Daoy (cell line): ENCODE measurements around the gene KCND3. TPM values are rescaled to one million over a fixed set of nuclear protein-coding genes. Genes with fewer than 3 reads are reported as not detected.

Experiments used
- DNase-seq: peaks from one replicate; pipeline ENCODE4 v3.0.0-alpha.2; 2015; ENCODE audit warnings: low read depth
- total RNA-seq: library from RNA; depleted of rRNA; stranded (reverse); fragments of >200 nt; shearing (Covaris generic); gene quantifications from 2 replicates; pipeline ENCODE4 v1.2.3, GENCODE V29; 2014

Gene KCND3
- total RNA-seq, 1 experiment from 2014 or later, result not detected

DNA sequence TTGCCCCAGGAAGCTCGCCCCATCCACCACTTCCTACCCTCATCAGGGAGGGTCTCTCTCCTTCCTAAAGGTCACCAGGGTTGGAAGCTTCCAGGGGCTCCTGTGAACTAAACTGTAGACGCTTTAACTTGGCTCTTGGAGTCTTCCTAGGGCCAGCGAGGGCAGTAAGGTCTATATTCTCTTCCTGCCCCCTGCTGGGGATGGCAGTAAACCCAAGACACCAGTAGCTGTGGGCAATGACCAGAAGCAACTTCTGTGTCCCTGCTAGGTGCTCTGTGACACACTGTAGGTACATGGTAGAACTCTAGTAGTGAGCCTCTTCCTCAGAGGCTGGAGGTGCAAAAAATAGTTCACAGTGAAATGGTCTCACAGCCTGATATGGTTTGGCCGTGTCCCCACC, 30.0 kb downstream of the KCND3 start:
- DNase-seq, result no peak

DNA sequence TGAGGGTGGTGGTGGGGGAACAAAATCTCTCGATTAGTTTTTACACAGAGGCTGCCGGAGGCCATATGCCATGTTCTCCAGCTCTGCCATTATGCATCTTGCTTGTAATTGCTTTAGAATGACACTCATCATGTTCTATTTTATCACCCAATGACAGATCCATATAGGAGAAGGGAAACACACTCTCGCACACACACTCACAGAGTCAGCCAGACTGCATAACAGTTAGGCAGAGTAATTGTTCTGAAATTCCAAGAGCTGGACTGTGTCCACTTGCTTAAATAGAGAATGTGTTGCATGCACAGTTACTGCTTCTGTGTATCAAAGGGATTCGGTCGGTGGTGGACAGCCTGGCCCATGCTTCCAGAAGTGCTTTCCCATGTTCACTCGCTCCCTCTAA, 30.6 kb downstream of the KCND3 start:
- DNase-seq, result no peak

DNA sequence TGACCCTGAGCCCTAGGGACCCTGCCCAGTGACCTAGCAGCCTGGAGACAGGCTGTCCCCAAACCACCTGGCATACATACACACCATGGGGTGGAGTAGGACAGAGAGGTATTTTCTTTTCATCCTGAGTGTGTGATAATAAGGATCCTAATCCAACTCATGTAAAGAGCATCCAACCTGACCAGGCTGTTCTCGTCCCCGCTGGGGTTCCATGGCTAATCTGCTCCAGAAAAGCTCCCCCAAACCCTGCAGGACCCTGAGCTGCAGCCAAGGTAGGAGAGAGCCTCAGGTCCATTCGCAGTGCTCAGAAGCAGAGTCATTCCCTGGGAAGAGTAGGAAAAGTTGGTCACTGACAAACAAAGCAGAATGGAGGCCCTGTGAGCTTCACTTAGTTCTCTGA, 31.4 kb downstream of the KCND3 start:
- DNase-seq, result no peak

DNA sequence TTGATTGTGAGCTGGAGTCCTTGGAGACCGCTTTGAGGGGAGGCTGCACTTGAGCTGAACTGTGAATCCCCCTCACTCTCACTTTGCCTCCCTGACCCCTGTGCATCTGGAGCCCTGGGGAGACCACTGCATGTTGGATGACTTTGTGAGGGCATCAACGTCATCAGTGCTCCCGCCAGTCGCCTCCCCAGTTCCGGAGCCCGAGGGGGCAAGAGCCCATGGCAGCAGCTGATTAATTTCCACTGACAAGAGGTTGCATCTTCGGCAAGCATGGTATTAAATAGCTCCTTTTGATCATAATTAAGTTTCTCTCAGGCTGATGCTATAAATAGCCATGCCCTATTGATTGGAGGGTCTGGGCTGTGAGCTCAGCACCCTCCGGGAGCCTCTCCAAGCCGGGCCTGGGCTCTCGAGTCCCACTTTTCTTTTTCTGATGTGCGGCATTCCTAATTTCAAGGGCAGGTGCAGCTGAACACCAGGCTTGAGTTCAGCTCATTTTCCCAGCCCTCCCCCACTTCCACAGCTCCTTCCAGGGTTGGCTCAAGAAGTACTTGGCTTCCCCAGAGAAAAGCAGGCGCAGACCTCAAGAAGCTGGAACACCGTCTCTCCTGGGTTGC, 33.2 kb downstream of the KCND3 start:
- DNase-seq, result no peak

DNA sequence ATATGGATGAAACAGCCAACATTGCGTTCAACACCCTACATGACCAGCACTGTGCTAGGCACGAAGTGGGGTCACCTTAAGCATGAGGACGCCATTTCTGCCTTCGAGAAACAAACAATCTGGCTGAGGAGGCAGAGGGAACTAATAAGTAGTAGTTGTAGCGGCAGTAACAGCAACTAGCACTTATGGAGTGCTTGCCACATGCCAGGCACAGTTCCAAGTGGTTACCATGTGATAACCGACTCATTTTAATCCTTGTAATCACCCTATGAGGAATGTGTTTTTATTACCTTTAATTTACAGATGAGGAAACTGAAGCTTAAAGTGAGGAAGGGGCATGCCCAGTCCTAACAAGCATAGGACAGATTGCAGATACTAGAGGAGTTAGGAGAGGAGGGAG, 33.7 kb downstream of the KCND3 start:
- no peak for DNase-seq

DNA sequence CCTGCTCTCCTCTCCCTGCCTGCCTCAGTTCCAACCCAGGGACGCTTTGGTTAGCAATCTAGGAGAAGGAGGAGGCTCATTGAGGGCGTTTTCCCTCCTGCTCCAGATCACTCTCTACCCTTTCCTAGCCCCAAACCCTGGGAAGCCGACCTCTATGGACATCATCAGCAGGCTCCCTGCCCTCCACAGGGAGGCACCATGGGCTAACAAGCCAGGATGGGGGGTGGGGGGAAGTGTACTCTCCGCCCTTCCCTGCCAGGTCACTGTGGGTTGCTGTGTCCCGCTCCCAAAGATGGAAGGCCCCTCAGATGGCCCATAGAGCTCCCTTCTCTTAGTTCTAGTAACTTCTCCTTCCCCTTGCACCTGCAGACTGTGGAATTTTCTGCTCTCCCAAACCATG, 35.7 kb downstream of the KCND3 start:
- no peak for DNase-seq

DNA sequence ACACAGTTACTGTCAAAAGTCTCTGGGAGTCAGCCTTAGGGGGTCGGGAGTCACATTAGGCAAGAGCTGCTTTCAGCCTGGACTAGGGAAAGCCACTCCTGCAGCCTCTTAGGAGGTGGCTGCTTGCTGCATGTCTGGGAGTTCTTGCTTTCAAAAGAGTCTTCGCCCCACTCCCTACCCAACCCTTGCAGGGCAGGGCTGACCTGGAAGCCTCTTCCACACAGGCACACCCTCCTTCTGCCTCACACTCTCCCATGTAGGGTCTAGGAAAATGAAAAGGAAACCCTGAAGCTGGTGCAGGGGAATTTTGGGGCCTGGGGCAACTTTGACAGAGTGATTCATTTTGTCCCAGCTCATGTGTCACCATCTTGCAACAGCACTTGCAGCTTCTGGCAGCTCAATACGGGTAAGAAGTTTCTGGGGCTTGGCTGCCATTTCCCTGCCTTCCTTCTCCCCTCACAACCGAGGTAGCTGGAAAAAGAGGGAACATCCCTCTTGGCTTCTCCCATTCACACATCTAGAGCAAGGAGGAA, 37.3 kb downstream of the KCND3 start:
- DNase-seq, result peak; percentile 44

DNA sequence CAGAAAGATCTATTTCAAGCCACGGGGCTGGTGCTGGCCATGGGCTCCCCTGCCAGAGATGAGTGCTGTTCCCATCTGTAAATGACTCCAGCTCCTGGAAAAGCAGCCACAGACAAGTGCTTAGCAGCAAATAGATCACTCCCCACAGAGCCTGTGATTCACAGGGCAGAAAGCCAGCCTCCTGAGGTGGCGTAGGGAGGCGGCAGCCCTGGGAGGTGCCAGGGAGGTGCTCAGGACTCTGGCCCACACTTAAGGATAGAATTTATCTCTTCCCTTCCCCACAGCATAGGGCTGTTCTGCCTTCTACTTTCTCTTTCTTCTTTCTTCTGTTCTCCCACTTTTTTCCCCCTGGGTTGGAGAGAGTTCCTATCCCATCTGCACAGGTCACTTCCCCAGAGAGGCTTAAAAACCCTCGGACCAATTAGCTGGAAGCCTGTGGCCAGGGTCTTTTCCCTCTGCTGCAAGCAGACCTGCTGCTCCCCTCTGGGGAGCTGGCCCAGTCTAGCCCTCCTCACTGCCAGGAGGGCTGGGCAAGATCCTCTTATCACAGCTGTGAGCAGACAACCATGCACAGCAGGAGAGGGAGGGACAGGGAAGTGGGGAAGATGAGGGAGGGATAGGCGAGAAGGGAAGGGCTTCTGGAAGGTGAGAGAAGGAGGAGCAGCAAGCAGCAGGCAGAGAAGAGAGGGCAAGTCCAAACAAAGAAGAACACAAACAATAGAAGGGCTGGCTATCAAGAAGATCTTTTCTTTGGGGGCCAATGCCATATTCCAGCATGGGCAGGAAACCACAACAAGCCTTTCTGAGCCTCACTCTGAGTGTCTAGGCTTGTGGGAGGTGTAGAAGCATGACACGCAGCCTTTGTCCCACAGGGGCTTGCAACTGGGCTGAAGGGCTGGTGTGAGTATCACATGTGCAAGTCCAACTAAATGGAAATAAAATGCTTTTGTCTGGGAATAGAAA, 41.0 kb downstream of the KCND3 start:
- DNase-seq, result peak; percentile 94

DNA sequence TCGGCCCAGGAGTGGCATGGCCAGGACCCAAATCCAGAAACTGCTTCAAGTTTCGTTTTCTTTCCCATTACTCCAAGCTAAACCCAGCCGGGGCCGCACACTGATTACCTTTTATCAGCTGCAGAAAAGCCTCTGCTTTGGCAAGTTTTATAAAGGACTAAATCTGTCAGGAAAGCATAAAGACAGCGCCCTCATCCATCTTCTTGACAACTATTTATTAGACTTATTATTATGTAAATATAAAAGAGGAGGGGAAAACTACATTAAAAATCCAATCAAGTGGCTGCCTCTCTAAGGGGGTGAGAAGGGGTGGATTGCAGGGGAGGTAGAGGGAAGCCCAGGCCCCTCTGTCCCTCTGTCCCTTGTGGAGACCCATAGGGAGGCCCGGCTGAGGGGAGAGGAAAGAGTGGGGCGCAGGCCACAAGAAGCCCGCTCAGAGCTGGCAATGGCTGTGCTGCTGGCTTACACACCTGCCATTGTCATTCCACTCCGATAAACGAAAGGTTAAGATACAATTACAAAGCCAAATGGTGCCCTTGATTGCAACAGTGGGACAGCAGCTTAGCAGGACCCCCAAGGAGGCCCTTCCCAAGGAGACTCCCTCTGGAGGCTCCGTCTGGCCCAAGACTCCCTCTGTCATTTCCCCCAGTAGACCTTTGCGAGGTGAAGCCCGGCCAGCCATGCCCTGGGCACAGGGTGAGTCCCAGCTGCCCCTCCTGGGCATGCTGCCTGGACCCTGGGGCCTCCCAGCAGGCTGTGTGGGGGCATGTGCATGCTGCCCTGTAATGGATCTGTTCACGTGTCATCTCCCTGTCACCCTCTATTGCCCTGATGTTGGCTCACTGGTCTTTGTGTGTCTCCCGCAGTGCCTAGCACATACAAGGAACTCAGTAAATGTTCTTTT, 45.4 kb downstream of the KCND3 start:
- no peak for DNase-seq

DNA sequence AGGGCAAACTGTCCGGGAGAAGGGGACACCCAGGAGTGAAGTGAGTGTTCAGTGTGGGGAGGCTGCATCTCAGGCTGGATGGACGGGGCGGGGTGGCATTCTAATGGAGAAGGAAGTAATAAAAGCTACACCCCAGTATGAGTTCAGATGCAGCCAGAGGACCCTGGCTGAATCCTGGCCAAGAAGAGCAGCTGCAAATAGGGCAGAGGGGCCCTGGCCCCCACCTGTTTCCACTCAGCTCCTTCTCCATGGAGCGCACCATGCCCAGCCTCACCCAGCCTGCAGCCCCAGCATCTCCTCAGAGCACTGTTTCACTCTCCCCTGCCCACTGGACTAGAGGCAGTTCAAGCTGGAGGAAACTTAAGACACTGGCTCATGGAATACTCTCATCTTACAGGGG, 46.4 kb downstream of the KCND3 start:
- DNase-seq, result no peak

DNA sequence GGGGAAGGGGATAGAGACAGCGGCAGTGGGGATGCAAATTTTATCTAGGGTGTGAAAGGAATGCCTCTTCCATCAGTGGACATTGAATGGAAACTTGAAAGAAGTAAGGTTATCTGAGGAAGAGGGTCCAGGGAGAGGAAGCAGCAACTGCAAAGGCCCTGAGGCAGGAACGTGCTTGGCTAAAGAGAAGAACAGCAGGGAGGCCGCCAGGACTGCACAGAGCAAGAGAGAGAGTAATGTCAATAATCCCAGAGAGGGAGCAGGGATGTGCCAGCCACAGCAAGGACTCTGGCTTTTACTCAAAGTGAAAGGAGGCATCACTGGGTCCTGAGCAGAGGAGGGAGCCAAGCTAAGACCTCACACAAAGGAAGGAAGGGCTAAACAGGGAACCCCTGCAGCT, 50.9 kb downstream of the KCND3 start:
- no peak for DNase-seq

DNA sequence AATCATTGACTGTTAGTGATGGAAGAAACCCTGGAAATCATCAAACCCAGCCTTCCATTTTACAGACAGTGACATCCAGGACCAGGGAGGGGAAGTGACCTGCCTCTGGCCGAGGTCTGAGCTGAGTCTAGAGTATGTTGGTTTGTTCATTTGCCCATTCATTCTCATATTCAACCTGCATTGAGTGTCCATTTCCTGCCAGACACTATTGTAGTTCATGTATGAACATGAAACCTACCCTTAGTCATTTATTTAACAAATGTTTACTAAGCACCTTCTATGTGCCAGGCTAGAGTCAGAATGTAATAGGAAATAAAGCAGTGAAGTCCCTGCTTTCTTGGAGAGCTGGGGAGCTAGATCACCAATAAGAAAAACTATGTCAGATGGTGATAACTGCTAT, 51.3 kb downstream of the KCND3 start:
- no peak for DNase-seq

DNA sequence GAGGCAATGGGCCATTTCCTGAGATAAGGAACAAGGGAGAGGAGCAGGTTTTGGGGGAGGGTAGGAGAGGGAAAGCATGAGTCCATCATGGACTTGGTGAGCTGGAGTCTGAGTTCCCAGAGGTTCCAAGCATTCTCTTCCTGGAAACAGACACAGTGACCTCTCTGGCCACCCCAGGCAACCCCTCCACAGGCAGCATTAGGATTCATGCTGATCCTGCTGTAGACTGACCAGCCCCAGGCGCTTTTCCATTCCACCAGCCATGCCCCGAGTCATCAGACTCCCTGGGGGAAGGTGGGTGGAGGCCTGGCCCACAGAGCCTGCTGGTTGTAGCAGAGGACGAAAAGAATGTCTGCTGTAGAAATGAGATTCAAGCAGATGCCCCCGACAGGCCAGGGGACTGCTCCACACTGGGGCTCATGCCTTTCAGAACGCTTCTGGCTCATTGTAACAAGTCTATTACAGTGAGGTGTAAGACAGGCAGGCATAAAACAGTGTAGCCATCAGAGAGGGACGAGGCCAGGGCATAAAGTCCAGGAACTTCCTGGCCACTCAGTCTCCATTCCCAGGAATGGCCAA, 52.2 kb downstream of the KCND3 start:
- peak; percentile 34 for DNase-seq

DNA sequence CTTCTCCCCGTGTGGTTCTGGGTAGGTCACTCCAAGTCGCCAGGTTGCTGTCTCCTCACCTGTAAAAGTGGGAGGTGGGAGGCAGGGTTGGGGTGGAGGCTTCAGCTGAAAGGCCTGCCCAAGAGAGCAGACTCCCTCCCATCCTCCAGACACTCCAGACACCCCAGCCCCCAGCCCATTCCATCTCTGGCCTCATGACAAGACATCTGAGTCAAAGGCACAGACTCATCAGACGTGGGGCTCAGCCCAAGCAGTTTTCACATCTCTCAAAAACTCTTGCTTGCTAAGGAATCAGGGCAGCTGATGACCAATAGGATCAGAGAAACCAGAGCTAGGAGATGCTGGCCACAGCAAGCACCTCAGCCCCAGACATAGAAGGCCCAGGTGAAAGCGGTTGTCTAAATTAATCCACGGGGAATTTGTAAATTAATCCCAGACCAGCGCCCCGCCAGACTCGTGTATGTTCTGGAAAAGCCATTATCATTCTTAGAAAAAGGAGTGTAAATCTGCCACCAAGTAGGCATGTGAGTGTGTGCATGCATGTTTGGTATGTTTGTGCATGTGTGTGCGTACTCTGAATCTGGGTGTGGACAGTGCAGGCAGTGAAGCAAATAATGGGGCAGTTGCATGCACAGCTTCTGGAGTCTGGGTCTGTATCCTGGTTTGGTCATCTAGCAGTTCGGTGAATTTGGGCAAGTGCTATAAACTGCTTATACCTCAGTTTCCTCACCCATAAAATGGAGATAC, 55.2 kb downstream of the KCND3 start:
- no peak for DNase-seq

DNA sequence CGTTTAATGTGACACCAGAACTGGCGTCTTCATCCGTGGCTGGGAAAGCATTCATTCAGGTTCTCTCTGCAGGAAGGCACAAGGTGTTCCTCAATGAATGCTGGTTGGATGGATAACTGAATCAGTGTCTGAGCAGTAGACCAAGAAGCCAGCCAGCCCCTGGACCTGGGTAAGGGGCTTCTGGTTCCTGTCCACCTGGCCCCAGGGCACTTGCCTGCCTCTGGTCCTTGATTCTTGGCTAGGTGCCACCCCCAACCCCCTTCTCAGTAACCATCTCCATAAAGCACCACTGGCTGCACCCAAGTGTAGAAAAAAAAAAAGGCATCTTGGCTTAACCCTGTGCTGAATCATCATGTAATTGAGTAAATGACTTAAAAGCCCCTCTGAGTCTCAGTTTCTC, 59.1 kb downstream of the KCND3 start:
- no peak for DNase-seq

DNA sequence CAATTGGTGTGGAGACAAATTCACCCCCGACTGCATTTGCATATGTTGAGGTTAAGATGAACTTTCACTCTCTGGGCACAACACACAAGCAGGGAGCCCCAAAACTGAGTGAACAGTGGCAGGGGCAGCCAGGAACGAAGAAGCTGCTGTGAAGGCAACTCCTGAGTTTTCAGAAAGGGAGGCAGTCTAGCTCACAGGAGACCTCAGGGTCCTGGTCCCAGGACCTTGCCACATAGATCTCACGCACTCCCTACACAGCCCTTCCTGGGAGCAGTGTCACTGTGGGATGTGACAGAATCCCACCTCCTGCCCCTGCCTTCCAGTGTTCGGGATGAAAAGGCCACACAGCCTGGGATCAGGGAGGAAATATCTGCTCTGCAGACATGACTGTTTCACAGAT, 60.9 kb downstream of the KCND3 start:
- DNase-seq, result no peak

DNA sequence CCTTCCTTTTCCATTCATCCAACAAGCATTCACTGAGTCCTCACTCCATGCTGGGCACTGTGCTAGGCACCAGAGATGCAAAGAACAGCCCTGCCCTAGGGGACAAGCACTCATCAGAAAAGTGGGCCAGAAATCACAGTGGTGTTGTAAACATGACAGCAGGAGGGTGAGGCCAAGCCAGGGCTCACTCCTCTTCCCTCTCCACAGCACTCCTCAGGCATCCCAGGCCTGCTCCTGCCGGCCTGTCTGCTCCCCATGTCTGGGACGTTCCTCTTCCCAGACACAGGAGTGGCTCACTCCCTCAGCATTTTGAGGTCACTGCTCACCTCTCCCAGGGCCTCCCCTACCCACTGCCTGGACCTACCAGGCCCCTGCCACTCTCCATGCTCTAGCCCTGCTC, 61.8 kb downstream of the KCND3 start:
- no peak for DNase-seq

DNA sequence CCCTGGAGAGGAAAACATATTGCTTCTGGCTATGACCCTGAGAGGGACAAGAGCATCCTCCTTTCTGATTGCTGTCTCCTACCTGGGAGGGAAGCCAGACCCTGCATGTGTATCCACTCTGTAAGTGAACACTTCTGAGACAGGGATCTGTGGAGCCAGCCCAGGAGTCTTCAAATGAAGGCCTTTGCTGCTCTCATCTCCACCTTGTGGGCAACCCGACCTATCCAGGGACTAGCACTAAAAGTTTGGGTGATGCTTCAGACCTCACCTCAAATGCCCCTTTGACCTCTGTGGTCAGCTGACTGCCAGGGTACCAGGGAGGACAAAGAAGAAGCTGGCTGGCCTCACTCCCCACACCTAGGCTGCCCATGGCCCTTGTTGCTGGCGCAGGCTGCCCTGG, 64.7 kb downstream of the KCND3 start:
- no peak for DNase-seq

DNA sequence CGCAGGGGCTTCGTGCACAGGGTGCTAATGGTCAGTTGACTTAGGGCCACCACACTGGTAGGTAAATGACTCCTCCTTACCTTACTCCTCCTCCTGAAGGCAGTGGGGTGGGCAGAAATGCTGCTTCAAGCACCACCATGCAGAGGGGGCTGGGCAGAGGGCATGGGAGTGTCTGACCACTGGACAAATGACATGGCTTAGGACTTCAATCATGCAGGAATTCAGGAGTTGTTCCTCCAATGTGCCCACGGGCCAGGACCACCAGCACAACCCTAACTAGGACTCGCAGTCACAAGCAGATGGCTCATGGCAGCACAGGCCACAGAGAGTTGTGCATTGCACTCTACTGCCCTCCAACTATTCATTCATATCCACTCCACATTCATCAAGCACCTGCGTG, 65.7 kb downstream of the KCND3 start:
- no peak for DNase-seq

DNA sequence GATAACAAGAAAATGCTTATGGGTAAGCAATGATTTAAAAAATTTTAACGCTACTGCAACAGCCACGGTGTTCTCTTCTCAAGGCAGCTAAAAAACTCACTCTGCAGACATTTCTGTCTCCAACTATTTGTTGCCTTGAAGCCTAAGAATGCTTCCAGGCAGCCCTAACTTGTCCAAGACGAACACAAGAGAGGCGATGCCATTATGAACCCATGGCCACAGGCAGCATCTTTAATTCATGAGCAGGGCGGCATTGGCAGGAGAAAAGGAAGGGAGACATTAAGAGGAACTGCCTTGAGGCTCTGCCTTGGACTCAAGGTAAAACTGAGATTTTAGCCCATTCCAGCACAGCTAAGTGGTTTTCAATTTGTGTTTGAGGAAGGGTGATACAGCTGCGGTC, 67.5 kb downstream of the KCND3 start:
- DNase-seq, result no peak
